ENCODE results near the gene ITGA7.
"Not testable (repeated sequence)": the region's sequence is repeated elsewhere in the genome, so short reads cannot be mapped to it uniquely, and the experiment has no call there.

The ITGA7 gene

GRCh38 chr12:55681142-55682077 lies 26.3 kb downstream of the ITGA7 start:
- no peak for DNase-seq (ENCODE audit: low read depth)

GRCh38 chr12:55679691-55680090 lies 28.0 kb downstream of the ITGA7 start:
- no peak for DNase-seq (ENCODE audit: low read depth)

- no peak for DNase-seq (ENCODE audit: low read depth)
Observed at GRCh38 chr12:55676707-55677106, 31.0 kb downstream of the ITGA7 start.

- DNase-seq (ENCODE audit: low read depth): no peak
Observed at GRCh38 chr12:55675666-55676065, 32.0 kb downstream of the ITGA7 start.

- no peak for DNase-seq (ENCODE audit: low read depth)
Observed at GRCh38 chr12:55673638-55674037, 34.1 kb downstream of the ITGA7 start.

- DNase-seq (ENCODE audit: low read depth): no peak
Observed at GRCh38 chr12:55671746-55672145, 36.0 kb downstream of the ITGA7 start.

GRCh38 chr12:55670276-55670675 lies 37.4 kb downstream of the ITGA7 start:
- no peak for DNase-seq (ENCODE audit: low read depth)

GRCh38 chr12:55666508-55666907 lies 41.2 kb downstream of the ITGA7 start:
- DNase-seq (ENCODE audit: low read depth): no peak

GRCh38 chr12:55664826-55665225 lies 42.9 kb downstream of the ITGA7 start:
- no peak for DNase-seq (ENCODE audit: low read depth)

- DNase-seq (ENCODE audit: low read depth): no peak
Observed at GRCh38 chr12:55663391-55663790, 44.3 kb downstream of the ITGA7 start.

- DNase-seq (ENCODE audit: low read depth): no peak
Observed at GRCh38 chr12:55659486-55660385, 48.0 kb downstream of the ITGA7 start.

- DNase-seq (ENCODE audit: low read depth): no peak
Observed at GRCh38 chr12:55658635-55659391, 48.9 kb downstream of the ITGA7 start.

GRCh38 chr12:55658212-55658611 lies 49.5 kb downstream of the ITGA7 start:
- no peak for DNase-seq (ENCODE audit: low read depth)

- no peak for DNase-seq (ENCODE audit: low read depth)
Observed at GRCh38 chr12:55657212-55657611, 50.5 kb downstream of the ITGA7 start.

GRCh38 chr12:55654511-55655214 lies 53.0 kb downstream of the ITGA7 start:
- no peak for DNase-seq (ENCODE audit: low read depth)

GRCh38 chr12:55653031-55653430 lies 54.7 kb downstream of the ITGA7 start:
- DNase-seq (ENCODE audit: low read depth): no peak

- DNase-seq (ENCODE audit: low read depth): no peak
Observed at GRCh38 chr12:55652352-55652751, 55.4 kb downstream of the ITGA7 start.

GRCh38 chr12:55651299-55651683 lies 56.4 kb downstream of the ITGA7 start:
- no peak for DNase-seq (ENCODE audit: low read depth)

GRCh38 chr12:55650620-55651298 lies 56.9 kb downstream of the ITGA7 start:
- not testable (repeated sequence) for DNase-seq (ENCODE audit: low read depth)

GRCh38 chr12:55647027-55647426 lies 60.7 kb downstream of the ITGA7 start:
- DNase-seq (ENCODE audit: low read depth): no peak

- DNase-seq (ENCODE audit: low read depth): no peak
Observed at GRCh38 chr12:55644591-55644990, 63.1 kb downstream of the ITGA7 start.
